MCF 10A (cell line): Measurements from ENCODE around the gene RUSC1. TPM values are rescaled to one million over a fixed set of nuclear protein-coding genes. Genes with fewer than 3 reads are reported as not detected.

Source experiments
- BruUV-seq: library from RNA; stranded (reverse); fragments of 400-500 nt; replicated peaks from 2 replicates; lab custom pipeline; 2021; lab: Mats Ljungman, UMichigan
- CTCF ChIA-PET: fragments of 300-600 bp; sonication (Branson Sonifier 250); formaldehyde crosslinking; extraction: SDS; loops from one replicate; lab custom pipeline; 2021; ENCODE audit warnings: antibody characterized with exemption, inconsistent platforms; lab: Yijun Ruan, JAX
- POLR2A ChIA-PET: fragments of 300-600, 350-650 bp; sonication (Branson Sonifier 250); formaldehyde crosslinking; extraction: SDS; loops from one replicate; lab custom pipeline; 2020; ENCODE audit warnings: antibody characterized with exemption, inconsistent platforms; lab: Yijun Ruan, JAX
- DNase-seq: peaks from one replicate; pipeline ENCODE4 v3.0.0-alpha.2; 2018; ENCODE audit not compliant: unreplicated experiment
- H3K27ac Mint-ChIP-seq: one replicate; pipeline ENCODE4 v1.8.0; 2022; ENCODE audit warnings: mild to moderate bottlenecking, low read depth, mixed read lengths; ENCODE audit not compliant: unreplicated experiment
- H3K27me3 Mint-ChIP-seq: one replicate; pipeline ENCODE4 v1.8.0; 2022; ENCODE audit warnings: mixed read lengths; ENCODE audit not compliant: insufficient read depth, unreplicated experiment
- H3K36me3 Mint-ChIP-seq: one replicate; pipeline ENCODE4 v1.8.0; 2022; ENCODE audit warnings: mild to moderate bottlenecking, moderate library complexity, mixed read lengths; ENCODE audit not compliant: insufficient read depth, unreplicated experiment
- H3K4me1 Mint-ChIP-seq: one replicate; pipeline ENCODE4 v1.8.0; 2022; ENCODE audit warnings: mixed read lengths; ENCODE audit not compliant: insufficient read depth, unreplicated experiment
- H3K4me3 Mint-ChIP-seq: one replicate; pipeline ENCODE4 v1.8.0; 2022; ENCODE audit warnings: mild to moderate bottlenecking, moderate library complexity, mixed read lengths; ENCODE audit not compliant: unreplicated experiment
- H3K9me3 Mint-ChIP-seq: one replicate; pipeline ENCODE4 v1.8.0; 2022; ENCODE audit warnings: mixed read lengths; ENCODE audit not compliant: unreplicated experiment
- intact Hi-C: fragments of 100-400 bp; cut with micrococcal nuclease; formaldehyde crosslinking; loops from 2 replicates; pipeline ENCODE4 v1.14.1; 2022
- total RNA-seq: library from RNA; stranded (reverse); gene quantifications from 2 replicates; pipeline ENCODE4 v1.2.3, GENCODE V29; 2022
- TF ChIP-seq, protein P1 (sequence below): fragments of 200-600 bp; IDR thresholded peaks from one replicate; pipeline ENCODE4 v1.8.0; 2022; ENCODE audit warnings: antibody characterized with exemption, mild to moderate bottlenecking; ENCODE audit not compliant: unreplicated experiment

The RUSC1 gene
- total RNA-seq, 1 experiment from 2014 or later: 19.5 TPM

GRCh38 chr1:155316922-155317321, 3.8 kb upstream of the RUSC1 start:
- ChIA-PET CTCF (interaction anchor here (0.9 to 10.2 kb wide), 3 partner anchors 59 to 255 kb away, joined by 4 to 163 read pairs (median 4); no protein-coding TSS in a partner anchor), POLR2A (interaction anchor here (1.0 to 10.5 kb wide), 3 partner anchors 6 to 61 kb away, joined by 4 to 103 read pairs (median 5); partner anchors contain the start of genes ENTREP3, FDPS and SCAMP3)
- H3K9me3 Mint-ChIP-seq: no peaks in the 10 kb centered on the region
- TF ChIP-seq, protein P1, sequence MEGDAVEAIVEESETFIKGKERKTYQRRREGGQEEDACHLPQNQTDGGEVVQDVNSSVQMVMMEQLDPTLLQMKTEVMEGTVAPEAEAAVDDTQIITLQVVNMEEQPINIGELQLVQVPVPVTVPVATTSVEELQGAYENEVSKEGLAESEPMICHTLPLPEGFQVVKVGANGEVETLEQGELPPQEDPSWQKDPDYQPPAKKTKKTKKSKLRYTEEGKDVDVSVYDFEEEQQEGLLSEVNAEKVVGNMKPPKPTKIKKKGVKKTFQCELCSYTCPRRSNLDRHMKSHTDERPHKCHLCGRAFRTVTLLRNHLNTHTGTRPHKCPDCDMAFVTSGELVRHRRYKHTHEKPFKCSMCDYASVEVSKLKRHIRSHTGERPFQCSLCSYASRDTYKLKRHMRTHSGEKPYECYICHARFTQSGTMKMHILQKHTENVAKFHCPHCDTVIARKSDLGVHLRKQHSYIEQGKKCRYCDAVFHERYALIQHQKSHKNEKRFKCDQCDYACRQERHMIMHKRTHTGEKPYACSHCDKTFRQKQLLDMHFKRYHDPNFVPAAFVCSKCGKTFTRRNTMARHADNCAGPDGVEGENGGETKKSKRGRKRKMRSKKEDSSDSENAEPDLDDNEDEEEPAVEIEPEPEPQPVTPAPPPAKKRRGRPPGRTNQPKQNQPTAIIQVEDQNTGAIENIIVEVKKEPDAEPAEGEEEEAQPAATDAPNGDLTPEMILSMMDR: no peak
- H3K4me1 Mint-ChIP-seq: peaks cover 20% of the 10 kb centered on the region
- no TSS peak for BruUV-seq
- no peak for DNase-seq
- H3K36me3 Mint-ChIP-seq: peaks cover 77% of the 10 kb centered on the region
- no peak overlapping the region for H3K4me3 Mint-ChIP-seq
- H3K27ac Mint-ChIP-seq: no peak overlapping the region
- H3K27me3 Mint-ChIP-seq: no peaks in the 10 kb centered on the region
- intact Hi-C loops: no loop called here

- Mint-ChIP-seq H3K27ac (no peak overlapping the region), H3K4me3 (no peak overlapping the region), H3K9me3 (no peaks in the 10 kb centered on the region), H3K4me1 (peaks cover 25% of the 10 kb centered on the region), H3K27me3 (no peaks in the 10 kb centered on the region), H3K36me3 (peaks cover 66% of the 10 kb centered on the region)
- POLR2A ChIA-PET: interaction anchor here (0.7 to 10.5 kb wide), 5 partner anchors 7 to 79 kb away, joined by 3 to 103 read pairs (median 4); partner anchors contain the start of genes ENTREP3, FDPS and SCAMP3
- intact Hi-C loops: no loop called here
- DNase-seq: no peak
- CTCF ChIA-PET: interaction anchor here (10.2 kb wide), 1 partner anchor 68 kb away, joined by 163 read pairs; no protein-coding TSS in a partner anchor
- no TSS peak for BruUV-seq
- TF ChIP-seq, protein P1: no peak
These were observed 2.6 kb upstream of the RUSC1 start for GRCh38 chr1:155318082-155318481.

DNA sequence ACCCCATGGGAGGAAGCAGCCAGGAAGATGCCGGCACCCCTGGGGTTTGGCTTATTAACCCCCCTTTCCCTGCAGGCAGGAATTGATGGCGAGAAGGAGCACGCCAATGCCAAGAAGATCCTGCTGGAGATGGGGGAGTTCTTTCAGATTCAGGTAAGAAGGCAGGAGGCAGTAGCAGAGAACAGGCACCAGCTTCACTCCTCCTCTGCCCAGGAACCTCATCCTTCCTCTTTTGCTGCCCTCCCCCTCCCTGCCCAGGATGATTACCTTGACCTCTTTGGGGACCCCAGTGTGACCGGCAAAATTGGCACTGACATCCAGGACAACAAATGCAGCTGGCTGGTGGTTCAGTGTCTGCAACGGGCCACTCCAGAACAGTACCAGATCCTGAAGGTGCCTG, 1.2 kb upstream of the RUSC1 start:
- Mint-ChIP-seq H3K4me1 (peaks cover 18% of the 10 kb centered on the region), H3K36me3 (peaks cover 54% of the 10 kb centered on the region), H3K9me3 (no peaks in the 10 kb centered on the region), H3K27me3 (no peaks in the 10 kb centered on the region), H3K4me3 (no peak overlapping the region), H3K27ac (no peak overlapping the region)
- intact Hi-C loops: no loop called here
- no peak for DNase-seq
- no TSS peak for BruUV-seq
- ChIA-PET POLR2A (interaction anchor here (1.3 to 10.5 kb wide), 2 partner anchors 9 to 69 kb away, joined by 4 to 103 read pairs; partner anchors contain the start of gene FDPS), CTCF (interaction anchor here (1.6 to 10.2 kb wide), 2 partner anchors 11 to 70 kb away, joined by 8 to 163 read pairs; partner anchors contain the start of gene FDPS)
- TF ChIP-seq, protein P1: no peak

DNA sequence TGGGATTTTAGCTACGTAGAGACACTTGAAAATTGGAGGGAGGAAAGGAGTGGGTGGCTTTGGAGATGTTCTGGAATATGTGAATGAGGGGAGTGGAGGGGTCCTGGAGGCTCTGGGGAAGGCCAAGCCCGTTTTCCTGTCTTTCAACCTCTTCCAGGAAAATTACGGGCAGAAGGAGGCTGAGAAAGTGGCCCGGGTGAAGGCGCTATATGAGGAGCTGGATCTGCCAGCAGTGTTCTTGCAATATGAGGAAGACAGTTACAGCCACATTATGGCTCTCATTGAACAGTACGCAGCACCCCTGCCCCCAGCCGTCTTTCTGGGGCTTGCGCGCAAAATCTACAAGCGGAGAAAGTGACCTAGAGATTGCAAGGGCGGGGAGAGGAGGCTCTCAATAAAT, 442 bp upstream of the RUSC1 start:
- Mint-ChIP-seq H3K36me3 (peaks cover 47% of the 10 kb centered on the region), H3K4me3 (peak overlapping the region; percentile 8), H3K27me3 (no peaks in the 10 kb centered on the region), H3K4me1 (peaks cover 18% of the 10 kb centered on the region), H3K9me3 (no peaks in the 10 kb centered on the region), H3K27ac (peak overlapping the region; percentile 40)
- POLR2A ChIA-PET: interaction anchor here (1.3 to 10.5 kb wide), 3 partner anchors 9 to 70 kb away, joined by 4 to 103 read pairs (median 4); partner anchors contain the start of gene FDPS
- intact Hi-C loops: loop anchor here (5.0 kb wide), 1 partner anchor 272 kb away; no protein-coding TSS in a partner anchor
- CTCF ChIA-PET: interaction anchor here (1.6 to 10.2 kb wide), 3 partner anchors 12 to 70 kb away, joined by 8 to 163 read pairs (median 34); partner anchors contain the start of gene FDPS
- TF ChIP-seq, protein P1: no peak
- DNase-seq: no peak
- BruUV-seq: no TSS peak
